Superior temporal gyrus (tissue), 1 donor: Measurements from ENCODE around the gene LRRC2.
"Not testable (repeated sequence)": the region's sequence is repeated elsewhere in the genome, so short reads cannot be mapped to it uniquely, and the experiment has no call there.

ENCODE experiments used
- DNase-seq: peaks from one replicate; pipeline ENCODE4 v3.0.0-alpha.2; 2016; ENCODE audit errors: extremely low spot score

LRRC2 gene

GRCh38 chr3:46527239-46527638, 38.9 kb downstream of the LRRC2 start:
- DNase-seq = no peak

DNA sequence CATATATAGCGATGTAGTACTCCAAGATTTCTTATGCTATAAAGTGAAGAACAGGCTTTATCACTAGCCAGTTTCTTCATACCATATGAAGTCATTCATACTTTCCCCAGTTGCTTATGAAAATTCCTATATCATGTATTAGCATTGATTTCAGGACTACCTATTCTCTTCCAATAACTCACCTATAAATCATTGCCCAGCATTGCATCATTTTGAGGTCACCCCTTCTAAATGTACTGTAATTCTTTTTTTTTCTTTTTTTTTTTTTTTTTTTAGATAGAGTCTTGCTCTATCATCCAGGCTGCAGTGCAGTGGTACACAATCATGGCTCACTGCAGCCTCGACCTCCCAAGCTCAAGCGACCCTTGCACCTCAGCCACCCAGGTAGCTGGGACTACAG, 41.3 kb downstream of the LRRC2 start:
- no peak for DNase-seq

DNA sequence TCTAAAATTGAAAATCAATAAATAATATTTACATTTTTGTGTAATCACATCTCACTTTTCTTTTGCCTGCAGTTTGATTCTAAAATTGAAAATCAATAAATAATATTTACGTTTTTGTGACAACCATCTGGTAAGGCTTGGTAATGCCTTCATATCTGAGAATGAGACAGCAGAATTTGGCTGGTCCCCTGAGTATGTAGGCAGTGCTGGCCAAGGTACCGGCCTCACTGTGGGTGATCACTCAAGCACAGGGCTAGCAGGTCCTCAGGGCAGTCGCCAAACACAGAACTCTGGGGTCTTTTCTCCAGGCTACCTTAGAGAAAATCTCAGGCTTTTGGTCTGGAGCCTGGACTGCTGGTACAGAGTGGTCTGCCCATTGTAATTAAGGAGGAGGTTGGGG, 42.1 kb downstream of the LRRC2 start:
- no peak for DNase-seq

- no peak for DNase-seq
These were observed 42.5 kb downstream of the LRRC2 start for GRCh38 chr3:46523556-46523955.

DNA sequence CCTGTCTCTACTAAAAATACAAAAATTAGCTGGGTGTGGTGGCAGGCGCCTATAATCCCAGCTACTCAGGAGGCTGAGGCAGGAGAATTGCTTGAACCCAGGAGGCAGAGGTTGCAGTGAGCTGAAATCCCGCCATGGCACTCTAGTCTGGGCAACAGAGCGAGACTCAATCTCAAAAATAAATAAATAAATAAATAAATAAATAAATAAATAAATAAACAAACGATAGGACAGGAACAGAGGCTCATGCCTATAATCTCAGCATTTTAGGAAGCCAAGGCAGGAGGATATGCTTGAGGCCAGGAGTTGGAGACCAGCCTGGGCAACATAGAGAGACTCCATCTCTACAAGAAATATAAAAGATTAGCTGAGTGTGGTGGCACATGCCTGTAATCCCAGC, 43.9 kb downstream of the LRRC2 start:
- DNase-seq = not testable (repeated sequence)

GRCh38 chr3:46521096-46521495, 45.0 kb downstream of the LRRC2 start:
- DNase-seq = no peak

GRCh38 chr3:46520531-46520930, 45.6 kb downstream of the LRRC2 start:
- DNase-seq = no peak

DNA sequence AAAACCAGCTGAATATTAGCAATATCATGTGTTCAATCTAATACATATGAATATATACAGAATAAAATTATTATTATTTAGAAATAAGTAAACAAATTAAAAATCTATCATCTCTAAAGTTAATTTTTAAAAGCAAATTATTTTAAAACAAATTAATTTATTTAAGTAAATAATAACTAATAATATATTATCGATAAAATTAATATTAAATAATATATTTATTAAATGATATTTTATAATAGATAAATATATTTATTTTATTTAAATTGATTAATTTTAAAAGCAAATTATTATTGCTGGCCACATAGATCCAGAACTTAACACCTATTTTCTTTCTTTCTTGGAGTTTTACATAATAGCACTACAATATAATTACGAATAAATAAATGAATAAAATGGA, 46.1 kb downstream of the LRRC2 start:
- DNase-seq = no peak

GRCh38 chr3:46517784-46518181, 48.3 kb downstream of the LRRC2 start:
- no peak for DNase-seq

GRCh38 chr3:46517016-46517783, 48.9 kb downstream of the LRRC2 start:
- no peak for DNase-seq

DNA sequence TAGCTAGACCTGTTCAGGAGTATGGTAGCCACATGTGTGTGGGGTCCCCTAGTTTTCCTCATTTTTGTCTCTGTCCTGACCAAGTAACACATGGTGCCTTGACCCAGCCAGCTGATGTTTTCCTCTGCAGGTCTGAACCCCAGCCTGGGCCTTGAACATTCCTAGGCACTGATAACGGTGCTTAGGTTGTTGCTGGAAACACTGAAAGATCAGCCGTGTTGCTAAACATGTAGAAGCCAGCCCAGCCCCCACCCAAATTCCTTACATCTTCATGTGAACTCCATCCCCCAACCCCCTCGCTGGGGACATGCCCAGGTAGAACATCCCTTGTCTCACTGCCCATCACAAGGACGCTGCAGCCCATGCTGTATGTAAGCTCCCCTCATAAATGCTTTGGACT, 49.6 kb downstream of the LRRC2 start:
- no peak for DNase-seq

- no peak for DNase-seq
These were observed 53.8 kb downstream of the LRRC2 start for GRCh38 chr3:46512191-46512749.

DNA sequence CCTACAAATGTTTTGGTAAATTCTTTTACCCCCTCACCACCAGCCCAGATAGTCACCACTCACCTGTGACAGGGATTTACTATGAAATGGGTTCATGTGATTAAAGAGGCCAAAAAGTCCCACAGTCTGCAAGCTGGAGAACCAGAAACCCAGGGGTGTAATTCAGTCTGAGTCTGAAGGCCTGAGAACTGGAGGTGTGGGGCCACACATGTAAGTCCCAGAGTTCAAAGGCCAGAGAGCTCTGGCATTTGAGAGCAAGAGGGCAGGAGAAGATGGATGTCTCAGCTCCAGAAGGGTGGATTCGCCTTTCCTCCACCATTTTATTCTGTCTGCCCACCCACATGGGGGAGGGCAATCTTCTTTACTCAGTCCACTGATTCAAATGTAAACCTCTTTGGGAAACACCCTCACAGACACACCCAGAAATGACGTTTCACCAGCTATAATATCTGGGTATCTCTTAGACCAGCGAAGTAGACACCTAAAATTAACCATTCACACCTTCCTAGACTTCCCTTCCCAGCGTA, 56.4 kb downstream of the LRRC2 start:
- no peak for DNase-seq

- DNase-seq = no peak
These were observed 57.1 kb downstream of the LRRC2 start for GRCh38 chr3:46508850-46509591.

- DNase-seq = no peak
These were observed 59.6 kb downstream of the LRRC2 start for GRCh38 chr3:46506526-46506925.

- no peak for DNase-seq
These were observed 60.1 kb downstream of the LRRC2 start for GRCh38 chr3:46505953-46506352.

DNA sequence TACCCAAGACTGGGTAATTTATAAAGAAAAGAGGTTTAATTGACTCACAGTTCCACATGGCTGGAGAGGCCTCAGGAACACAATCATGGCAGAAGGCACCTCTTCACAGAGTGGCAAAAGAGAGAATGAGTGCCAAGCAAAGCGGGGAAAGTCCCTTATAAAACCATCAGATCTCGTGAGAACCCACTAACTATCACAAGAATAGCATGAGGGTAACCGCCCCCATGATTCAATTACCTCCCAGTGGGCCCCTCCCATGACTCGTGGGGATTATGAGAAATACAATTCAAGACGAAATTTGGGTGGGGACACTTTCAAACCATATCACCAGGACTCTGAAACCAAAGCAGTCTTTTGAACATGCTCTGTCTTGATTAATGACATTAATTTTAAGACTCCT, 61.3 kb downstream of the LRRC2 start:
- DNase-seq = no peak

DNA sequence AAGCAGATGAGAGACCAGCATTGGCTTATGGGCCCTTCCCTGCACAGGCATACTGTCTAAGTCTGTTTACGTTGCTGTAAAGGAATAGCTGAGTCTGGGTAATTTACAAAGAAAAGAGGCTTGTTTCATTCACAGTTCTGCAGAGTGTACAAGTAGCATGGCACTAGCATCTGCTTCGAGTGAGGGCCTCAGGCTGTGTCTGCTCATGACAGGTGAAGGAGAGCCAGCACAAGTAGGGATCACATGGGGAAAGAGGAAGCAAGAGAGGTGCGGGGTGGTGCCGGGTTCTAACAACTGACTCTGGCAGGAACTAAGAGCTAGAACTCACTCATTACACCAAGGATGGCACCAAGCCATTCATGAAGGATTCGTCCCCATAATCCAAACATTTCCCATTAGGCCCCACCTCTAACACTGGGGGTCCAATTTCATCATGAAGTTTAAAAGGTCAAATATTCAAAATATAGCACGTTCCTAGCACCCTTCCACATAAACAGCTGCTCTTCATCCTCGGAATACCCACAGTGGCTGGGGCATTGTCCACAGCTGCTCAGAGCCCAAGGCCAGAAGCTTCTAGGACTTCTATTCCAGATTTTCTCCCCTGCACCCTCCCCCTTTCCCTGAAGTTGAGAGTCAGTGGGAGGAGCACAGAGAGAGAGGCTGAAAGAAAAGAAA, 62.8 kb downstream of the LRRC2 start:
- DNase-seq = no peak

- DNase-seq = no peak
These were observed 64.4 kb downstream of the LRRC2 start for GRCh38 chr3:46501702-46502101.

GRCh38 chr3:46500656-46501635, 65.2 kb downstream of the LRRC2 start:
- no peak for DNase-seq

GRCh38 chr3:46498916-46499519, 67.1 kb downstream of the LRRC2 start:
- DNase-seq = no peak
